Tibial artery (tissue), 4 donors: ENCODE results near the gene FAAP100.

Experiments
- DNase-seq, 2 donors: peaks; one replicate each; pipeline ENCODE4 v3.0.0-alpha.2; 2019
- H3K27ac ChIP-seq, 2 donors: fragments of 200-600 bp; sonication (generic) in 1 of 2; 1 replicate in 1 of 2; 2 replicates in 1 of 2; pipeline ENCODE4 v1.5.1; 2018 to 2019; ENCODE audit warnings: mild to moderate bottlenecking in 1 of 2
- H3K27me3 ChIP-seq, 2 donors: fragments of 200-600 bp; sonication (generic) in 1 of 2; one replicate each; pipeline versions ENCODE4 v1.5.1 to v1.6.0; 2016 to 2019
- H3K36me3 ChIP-seq, 3 donors: fragments of 200-600 bp; sonication (generic) in 2 of 3; one replicate each; pipeline ENCODE4 v1.5.1; 2016 to 2019; ENCODE audit warnings: mild to moderate bottlenecking in 2 of 3
- H3K4me1 ChIP-seq, 4 donors: fragments of 200-600 bp; sonication (generic) in 2 of 4; 1 replicate in 3 of 4; 2 replicates in 1 of 4; pipeline ENCODE4 v1.5.1; 2016 to 2019
- H3K4me3 ChIP-seq, 2 donors: fragments of 200-600 bp; sonication (generic) in 1 of 2; 1 replicate in 1 of 2; 2 replicates in 1 of 2; pipeline ENCODE4 v1.5.1; 2018 to 2019; ENCODE audit warnings: mild to moderate bottlenecking in 2 of 2
- H3K9me3 ChIP-seq, 3 donors: fragments of 200-600 bp; sonication (generic) in 1 of 3; one replicate each; pipeline ENCODE4 v1.5.1; 2016 to 2019
- intact Hi-C: fragments of 100-400 bp; cut with DNase I; formaldehyde crosslinking; loops from one replicate; pipeline ENCODE4 v1.15.0; 2023; ENCODE audit warnings: low total_unique reads
- TF ChIP-seq, protein P1 (sequence below), 2 experiments: fragments of 200-600 bp in 1 of 2; fragments of 450-650 bp in 1 of 2; IDR thresholded peaks; one replicate each; pipeline ENCODE4 v1.5.1; 2017 to 2019; ENCODE audit warnings: antibody characterized with exemption in 2 of 2, mild to moderate bottlenecking in 1 of 2, moderate library complexity in 1 of 2

The FAAP100 gene

DNA sequence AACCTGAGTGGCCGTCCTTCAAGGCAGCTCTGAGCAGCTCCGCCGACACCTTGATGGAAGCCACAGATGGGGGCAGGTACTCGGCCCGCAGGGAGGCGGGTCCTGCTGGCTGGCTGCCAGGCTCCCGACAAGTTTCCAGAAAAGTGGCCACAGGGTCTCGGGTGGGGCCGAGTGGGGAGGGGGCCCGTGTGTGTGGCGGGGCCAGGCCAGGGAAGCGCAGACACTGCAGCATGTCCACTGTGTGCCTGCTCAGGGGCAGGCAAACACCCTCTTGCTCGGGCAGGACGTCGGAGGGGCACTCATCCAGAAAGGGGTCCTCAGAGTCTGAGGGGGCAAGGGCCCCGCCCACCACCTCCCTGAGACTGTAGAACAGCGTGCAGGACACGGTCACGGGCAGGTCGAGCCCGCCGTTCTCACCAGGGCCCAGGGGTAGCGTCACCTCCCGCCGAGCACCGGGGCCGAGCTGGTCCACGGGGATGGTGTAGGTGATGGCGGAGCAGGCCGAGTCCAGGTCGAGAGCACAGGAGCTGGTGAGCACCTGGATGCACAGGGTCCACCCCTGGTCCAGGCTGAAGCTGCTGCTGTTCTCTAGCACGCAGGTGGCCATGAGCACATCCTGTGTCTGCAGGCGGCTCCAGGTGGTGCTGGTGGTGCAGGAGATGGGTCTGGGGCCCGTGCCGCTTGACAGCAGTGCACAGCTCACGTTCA lies 5.1 kb downstream of the FAAP100 start:
- Histone ChIP-seq H3K9me3 (no peaks in the 10 kb centered on the region), H3K36me3 (peaks cover 47 to 86% (median 75%) of the 10 kb centered on the region in 3 donors), H3K27ac (no peak overlapping the region), H3K4me1 (peaks cover 0 to 20% (median 15%) of the 10 kb centered on the region in 4 donors), H3K4me3 (no peak overlapping the region), H3K27me3 (no peaks in the 10 kb centered on the region)
- peak in 1 of 2 donors; percentile 67 for DNase-seq
- TF ChIP-seq, protein P1, sequence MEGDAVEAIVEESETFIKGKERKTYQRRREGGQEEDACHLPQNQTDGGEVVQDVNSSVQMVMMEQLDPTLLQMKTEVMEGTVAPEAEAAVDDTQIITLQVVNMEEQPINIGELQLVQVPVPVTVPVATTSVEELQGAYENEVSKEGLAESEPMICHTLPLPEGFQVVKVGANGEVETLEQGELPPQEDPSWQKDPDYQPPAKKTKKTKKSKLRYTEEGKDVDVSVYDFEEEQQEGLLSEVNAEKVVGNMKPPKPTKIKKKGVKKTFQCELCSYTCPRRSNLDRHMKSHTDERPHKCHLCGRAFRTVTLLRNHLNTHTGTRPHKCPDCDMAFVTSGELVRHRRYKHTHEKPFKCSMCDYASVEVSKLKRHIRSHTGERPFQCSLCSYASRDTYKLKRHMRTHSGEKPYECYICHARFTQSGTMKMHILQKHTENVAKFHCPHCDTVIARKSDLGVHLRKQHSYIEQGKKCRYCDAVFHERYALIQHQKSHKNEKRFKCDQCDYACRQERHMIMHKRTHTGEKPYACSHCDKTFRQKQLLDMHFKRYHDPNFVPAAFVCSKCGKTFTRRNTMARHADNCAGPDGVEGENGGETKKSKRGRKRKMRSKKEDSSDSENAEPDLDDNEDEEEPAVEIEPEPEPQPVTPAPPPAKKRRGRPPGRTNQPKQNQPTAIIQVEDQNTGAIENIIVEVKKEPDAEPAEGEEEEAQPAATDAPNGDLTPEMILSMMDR (IDR thresholded peaks at IDR 0.05), result no peak
- intact Hi-C loops, result no loop called here

GRCh38 chr17:81545160-81545949 lies 6.8 kb downstream of the FAAP100 start:
- H3K27me3 ChIP-seq, result no peaks in the 10 kb centered on the region
- peaks cover 0 to 6% (median 3%) of the 10 kb centered on the region in 4 donors for H3K4me1 ChIP-seq
- no peak overlapping the region for H3K27ac ChIP-seq
- H3K4me3 ChIP-seq, result no peak overlapping the region
- H3K36me3 ChIP-seq, result peaks cover 58 to 94% (median 89%) of the 10 kb centered on the region in 3 donors
- H3K9me3 ChIP-seq, result no peaks in the 10 kb centered on the region
- DNase-seq, result no peak
- TF ChIP-seq, protein P1 (IDR thresholded peaks at IDR 0.05), result no peak
- intact Hi-C loops, result no loop called here

DNA sequence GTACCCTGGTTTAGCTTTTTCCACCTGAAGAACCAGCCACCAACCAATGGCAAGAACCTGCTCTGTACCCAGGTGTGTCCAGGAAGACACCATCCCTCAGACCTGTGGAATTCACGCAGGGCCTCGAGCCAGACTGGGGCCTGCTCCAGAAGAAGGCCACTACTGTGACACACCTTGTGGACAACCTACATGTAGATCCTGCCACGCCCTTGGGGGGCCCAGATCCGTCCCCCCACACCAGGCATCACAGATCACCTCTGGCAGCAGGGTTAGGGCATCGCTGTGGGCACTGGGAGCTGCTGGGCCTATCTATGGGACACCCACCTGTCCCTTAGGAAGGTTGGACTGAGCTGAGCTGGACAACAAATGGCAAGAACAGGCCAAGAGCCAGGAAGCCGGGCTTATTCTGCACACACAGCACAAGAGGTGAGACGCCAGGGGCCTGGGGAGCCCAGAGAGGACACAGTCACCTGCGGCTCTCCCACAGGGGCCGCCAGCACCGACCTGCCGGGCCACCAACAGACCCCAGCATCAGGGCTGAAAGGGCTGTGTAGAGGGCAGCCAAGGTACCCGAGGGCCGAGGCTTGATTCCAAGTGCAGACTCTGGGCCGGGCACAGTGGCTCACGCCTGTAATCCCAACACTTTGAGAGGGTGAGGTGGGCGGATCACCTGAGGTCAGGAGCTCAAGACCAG lies 7.7 kb downstream of the FAAP100 start:
- Histone ChIP-seq H3K27me3 (no peaks in the 10 kb centered on the region), H3K4me3 (no peak overlapping the region), H3K27ac (no peak overlapping the region), H3K4me1 (no peaks in the 10 kb centered on the region), H3K9me3 (no peaks in the 10 kb centered on the region), H3K36me3 (peaks cover 61 to 94% (median 90%) of the 10 kb centered on the region in 3 donors)
- TF ChIP-seq, protein P1 (IDR thresholded peaks at IDR 0.05), result no peak
- intact Hi-C loops, result no loop called here
- no peak for DNase-seq

DNA sequence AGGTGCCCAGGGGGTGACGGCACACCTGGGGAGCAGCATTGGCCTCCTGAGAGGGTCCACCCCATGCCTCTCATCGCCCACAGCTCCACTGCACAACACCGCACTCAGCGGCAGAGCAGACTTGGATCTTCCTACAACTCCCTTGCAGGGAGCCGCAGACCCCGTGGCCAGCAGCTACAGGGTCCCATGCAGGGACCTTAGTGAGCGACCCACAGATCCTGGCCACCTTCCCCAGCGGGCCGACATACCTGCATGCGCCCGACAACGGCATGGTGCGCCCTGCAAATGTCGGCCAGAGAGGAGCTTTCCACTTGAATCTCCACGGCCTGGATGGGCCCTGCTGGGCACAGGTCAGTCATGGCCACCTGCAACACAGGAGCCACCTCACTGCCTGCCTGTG lies 8.4 kb downstream of the FAAP100 start:
- TF ChIP-seq, protein P1 (IDR thresholded peaks at IDR 0.05), result no peak
- no peaks in the 10 kb centered on the region for H3K9me3 ChIP-seq
- no peaks in the 10 kb centered on the region for H3K4me1 ChIP-seq
- H3K36me3 ChIP-seq, result peaks cover 57 to 95% (median 95%) of the 10 kb centered on the region in 3 donors
- DNase-seq, result no peak
- H3K27ac ChIP-seq, result no peak overlapping the region
- intact Hi-C loops, result no loop called here
- H3K4me3 ChIP-seq, result no peak overlapping the region
- no peaks in the 10 kb centered on the region for H3K27me3 ChIP-seq

DNA sequence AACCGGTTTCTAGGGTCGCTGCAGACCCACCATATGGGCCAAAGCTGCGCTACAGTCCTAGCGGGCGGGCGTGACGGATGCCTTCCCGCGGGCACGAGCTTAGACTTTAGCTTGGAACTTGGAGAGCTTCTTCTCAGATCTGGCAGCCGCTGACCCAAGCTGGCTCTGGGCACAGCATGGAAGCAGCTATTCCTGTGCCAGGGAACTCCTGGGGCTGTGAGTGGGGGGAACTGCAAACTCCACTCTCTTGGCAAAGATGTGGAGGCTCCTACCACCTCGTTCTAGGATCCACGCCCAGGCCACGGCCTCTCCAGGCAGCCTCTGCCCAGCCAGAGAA lies 8.8 kb downstream of the FAAP100 start:
- intact Hi-C loops, result no loop called here
- DNase-seq, result no peak
- H3K36me3 ChIP-seq, result peaks cover 56 to 96% (median 95%) of the 10 kb centered on the region in 3 donors

More for the DNA sequence above, 8.8 kb downstream of the FAAP100 start:
- TF ChIP-seq, protein P1 (IDR thresholded peaks at IDR 0.05), result no peak
- H3K27me3 ChIP-seq, result no peaks in the 10 kb centered on the region
- no peak overlapping the region for H3K4me3 ChIP-seq
- H3K4me1 ChIP-seq, result no peaks in the 10 kb centered on the region
- H3K9me3 ChIP-seq, result no peaks in the 10 kb centered on the region
- no peak overlapping the region for H3K27ac ChIP-seq
